GM13977 (cell line): ENCODE results near the gene CCDC33.

ENCODE experiments used
- DNase-seq: peaks from one replicate; pipeline ENCODE4 v3.0.0; 2012; ENCODE audit warnings: low spot score
- CTCF ChIP-seq: IDR thresholded peaks from 2 replicates; pipeline ENCODE4 v1.5.1; 2012; ENCODE audit warnings: mild to moderate bottlenecking, control low read depth; ENCODE audit not compliant: insufficient read depth; ENCODE audit errors: extremely low read depth, missing control alignments
- in situ Hi-C: fragments of 300-500 bp; cut with MboI; formaldehyde crosslinking; loops from one replicate; pipeline ENCODE4 v1.12.0; 2022; ENCODE audit warnings: low sequenced_read_pairs, low pct_unique_long_range_greater_than_20kb, mixed read lengths, inconsistent platforms; ENCODE audit not compliant: unreplicated experiment

CCDC33 gene

DNA sequence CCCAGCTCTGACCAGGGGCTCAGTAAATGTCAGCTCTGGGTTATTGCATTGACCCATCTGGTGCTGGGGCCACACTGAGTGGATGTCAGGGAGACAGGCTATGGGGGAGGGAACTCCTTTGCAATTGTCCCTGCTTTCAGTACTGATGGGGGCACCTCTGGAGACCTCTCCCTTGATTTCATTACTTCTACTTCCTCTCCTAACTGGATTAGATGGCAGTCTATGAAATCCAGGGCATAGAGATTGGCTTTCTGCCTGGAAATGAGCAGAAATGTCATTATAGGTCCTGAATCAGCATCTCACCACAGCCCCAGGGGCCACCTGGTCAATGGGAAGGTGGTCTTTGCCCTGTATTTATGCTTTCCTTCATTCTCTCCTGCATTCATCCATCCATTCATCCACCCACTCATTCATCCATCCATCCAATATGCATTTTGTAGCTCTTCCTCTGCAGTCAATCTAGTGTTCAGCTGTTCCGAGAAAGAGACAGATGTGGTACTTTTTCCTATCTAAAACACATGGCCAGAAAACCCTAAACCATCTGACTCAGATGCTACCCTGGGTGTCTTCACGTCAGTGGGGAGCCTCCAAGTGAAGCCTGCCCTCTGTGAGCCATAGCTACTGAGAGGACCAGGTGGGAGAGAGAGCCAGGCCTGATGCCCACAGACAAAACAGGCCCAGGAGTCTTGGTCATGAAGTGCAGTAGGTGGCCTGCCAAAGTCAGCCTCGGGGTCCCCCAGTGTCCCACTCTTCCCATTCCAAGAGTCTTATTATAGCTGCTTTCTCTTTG lies 57.1 kb downstream of the CCDC33 start:
- no peak for DNase-seq
- in situ Hi-C loops = no loop called here
- TF ChIP-seq CTCF = no peak

- TF ChIP-seq CTCF = no peak
- in situ Hi-C loops = no loop called here
- DNase-seq = no peak
Measured at GRCh38 chr15:74294010-74294409, 57.9 kb downstream of the CCDC33 start.

- in situ Hi-C loops = no loop called here
- no peak for DNase-seq
- no peak for TF ChIP-seq CTCF
Measured at GRCh38 chr15:74295800-74296199, 59.7 kb downstream of the CCDC33 start.

DNA sequence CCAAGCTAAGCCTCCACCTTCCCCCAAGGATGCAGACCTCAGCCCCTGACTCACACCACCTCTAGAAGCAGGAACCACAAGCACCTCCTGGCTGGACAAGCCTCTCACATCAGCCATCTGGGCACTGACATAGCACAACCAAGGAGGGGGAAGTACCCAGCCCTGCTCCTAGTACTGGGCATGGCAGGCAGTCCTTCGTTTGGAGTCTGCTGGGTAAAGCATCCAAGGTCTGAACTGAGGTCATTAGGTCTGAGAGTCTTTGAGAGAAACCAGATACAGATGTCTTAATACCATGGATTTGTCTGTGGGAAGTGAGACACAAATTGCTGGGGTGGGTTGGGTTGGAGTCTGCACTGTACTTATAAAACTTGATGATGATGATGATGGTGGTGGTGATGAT lies 61.8 kb downstream of the CCDC33 start:
- TF ChIP-seq CTCF = no peak
- no peak for DNase-seq
- in situ Hi-C loops = no loop called here

DNA sequence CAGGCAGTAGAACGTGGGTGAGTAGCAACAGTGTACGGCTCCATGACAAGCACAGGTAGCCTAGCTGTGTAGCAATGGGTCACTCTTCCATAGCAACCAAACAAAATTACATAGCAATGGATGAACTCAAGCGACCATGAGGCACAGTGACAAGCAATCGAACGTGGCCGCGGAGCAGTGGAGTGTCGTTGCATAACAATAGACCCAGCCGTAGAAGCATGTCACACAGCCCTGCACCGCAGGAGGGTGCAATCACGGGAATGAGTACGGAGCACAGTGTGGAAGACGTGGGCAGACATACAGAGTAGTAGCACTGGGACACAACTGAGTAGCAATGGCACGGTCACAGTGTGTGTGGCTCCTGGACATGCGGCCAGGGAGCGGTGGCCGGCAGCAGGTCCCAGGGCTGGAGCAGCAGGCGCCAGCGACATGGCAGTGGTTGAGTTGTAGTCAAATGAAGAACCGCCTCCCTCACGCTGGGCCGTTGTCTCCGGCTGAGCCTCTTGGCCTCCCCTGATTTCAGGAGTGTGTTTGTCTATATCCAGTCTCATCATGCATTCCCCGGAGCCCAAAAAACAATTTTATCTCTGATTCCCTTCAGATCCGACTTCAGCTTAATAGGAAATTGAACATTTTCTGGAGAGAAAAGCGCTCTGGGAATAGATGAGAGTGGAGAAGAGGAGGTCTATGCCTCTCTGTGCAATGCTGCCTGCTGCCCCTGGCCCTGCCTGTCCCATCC lies 64.1 kb downstream of the CCDC33 start:
- no peak for DNase-seq
- in situ Hi-C loops = no loop called here
- no peak for TF ChIP-seq CTCF

GRCh38 chr15:74301583-74302361 lies 65.6 kb downstream of the CCDC33 start:
- DNase-seq = no peak
- in situ Hi-C loops = no loop called here
- TF ChIP-seq CTCF = no peak
